ENCODE measurements around the gene EPN3. TPM values are rescaled to one million over a fixed set of nuclear protein-coding genes. Genes with fewer than 3 reads are reported as not detected.

The EPN3 gene
- total and polyA plus RNA-seq, 8 donors: 6.4 to 117 (median 45.1) TPM

GRCh38 chr17:50535407-50535806 is 2.9 kb downstream of the EPN3 start:
- H3K27ac ChIP-seq: peak overlapping the region; percentile 86 to 95 (median 91)
- H3K4me1 ChIP-seq: peaks cover 49 to 83% (median 78%) of the 10 kb centered on the region in 4 donors
- TF ChIP-seq POLR2AphosphoS5 (IDR thresholded peaks at IDR 0.05): no peak
- no peak for TF ChIP-seq POLR2A (IDR thresholded peaks at IDR 0.05)
- TF ChIP-seq, protein P1, sequence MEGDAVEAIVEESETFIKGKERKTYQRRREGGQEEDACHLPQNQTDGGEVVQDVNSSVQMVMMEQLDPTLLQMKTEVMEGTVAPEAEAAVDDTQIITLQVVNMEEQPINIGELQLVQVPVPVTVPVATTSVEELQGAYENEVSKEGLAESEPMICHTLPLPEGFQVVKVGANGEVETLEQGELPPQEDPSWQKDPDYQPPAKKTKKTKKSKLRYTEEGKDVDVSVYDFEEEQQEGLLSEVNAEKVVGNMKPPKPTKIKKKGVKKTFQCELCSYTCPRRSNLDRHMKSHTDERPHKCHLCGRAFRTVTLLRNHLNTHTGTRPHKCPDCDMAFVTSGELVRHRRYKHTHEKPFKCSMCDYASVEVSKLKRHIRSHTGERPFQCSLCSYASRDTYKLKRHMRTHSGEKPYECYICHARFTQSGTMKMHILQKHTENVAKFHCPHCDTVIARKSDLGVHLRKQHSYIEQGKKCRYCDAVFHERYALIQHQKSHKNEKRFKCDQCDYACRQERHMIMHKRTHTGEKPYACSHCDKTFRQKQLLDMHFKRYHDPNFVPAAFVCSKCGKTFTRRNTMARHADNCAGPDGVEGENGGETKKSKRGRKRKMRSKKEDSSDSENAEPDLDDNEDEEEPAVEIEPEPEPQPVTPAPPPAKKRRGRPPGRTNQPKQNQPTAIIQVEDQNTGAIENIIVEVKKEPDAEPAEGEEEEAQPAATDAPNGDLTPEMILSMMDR (IDR thresholded peaks at IDR 0.05): no peak
- no peak for TF ChIP-seq EP300 (IDR thresholded peaks at IDR 0.05)
- peaks cover 12 to 38% (median 32%) of the 10 kb centered on the region in 4 donors for H3K36me3 ChIP-seq
- intact Hi-C loops (cut with DNase I; ENCODE audit: low total_unique reads): loop anchor here (10.0 kb wide), 1 partner anchor 51 kb away; no protein-coding TSS in a partner anchor
- WGBS, 5 donors: 37 to 65% (median 52%) methylated on average over 7 of the region's 7 CpGs
- H3K4me3 ChIP-seq: peak overlapping the region; percentile 43 to 59 (median 53)
- DNase-seq: no peak
- no peaks in the 10 kb centered on the region for H3K9me3 ChIP-seq
- peaks cover 0 to 45% (median 24%) of the 10 kb centered on the region in 3 donors for H3K27me3 ChIP-seq

DNA sequence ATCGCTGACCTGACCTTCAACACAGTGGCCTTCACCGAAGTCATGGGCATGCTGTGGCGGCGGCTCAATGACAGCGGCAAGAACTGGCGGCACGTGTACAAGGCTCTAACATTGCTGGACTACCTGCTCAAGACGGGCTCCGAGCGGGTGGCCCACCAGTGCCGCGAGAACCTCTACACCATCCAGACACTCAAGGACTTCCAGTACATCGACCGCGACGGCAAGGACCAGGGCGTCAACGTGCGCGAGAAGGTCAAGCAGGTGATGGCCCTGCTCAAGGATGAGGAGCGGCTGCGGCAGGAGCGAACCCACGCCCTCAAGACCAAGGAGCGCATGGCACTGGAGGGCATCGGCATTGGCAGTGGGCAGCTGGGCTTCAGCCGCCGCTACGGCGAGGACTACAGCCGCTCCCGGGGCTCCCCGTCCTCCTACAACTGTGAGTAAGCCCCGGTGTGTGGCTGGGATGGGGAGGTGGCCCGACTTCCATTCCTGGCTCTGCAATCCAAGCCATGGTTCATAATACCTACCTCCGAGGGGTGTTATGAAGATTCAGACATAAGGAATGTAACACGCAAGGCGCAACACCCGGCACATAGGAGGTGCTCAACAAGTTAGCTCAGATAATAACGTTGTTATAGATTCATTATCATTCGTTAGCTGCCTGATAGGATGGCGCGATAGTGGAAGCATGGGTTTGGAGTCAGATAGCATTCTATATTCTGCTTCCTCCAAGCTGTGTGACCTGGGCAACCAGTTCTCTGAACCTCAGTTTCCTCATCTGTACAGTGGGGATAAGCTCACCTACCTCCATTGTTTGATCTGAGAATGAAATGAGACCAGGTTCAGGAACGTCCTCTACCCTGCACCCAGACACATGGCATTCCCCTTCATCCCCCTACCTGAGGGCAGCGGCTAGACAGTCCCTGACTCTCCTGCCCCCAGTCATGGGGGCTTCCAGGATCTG is 4.4 kb downstream of the EPN3 start:
- 75 to 86% (median 79%) methylated on average over 41 to 45 of the region's 45 CpGs for WGBS, 5 donors
- Histone ChIP-seq H3K36me3 (peaks cover 12 to 49% (median 32%) of the 10 kb centered on the region in 4 donors), H3K27me3 (peaks cover 0 to 29% (median 19%) of the 10 kb centered on the region in 3 donors), H3K27ac (peak overlapping the region in 4 of 5 donors; percentile 26 to 91 (median 76)), H3K4me1 (peaks cover 54 to 92% (median 88%) of the 10 kb centered on the region in 4 donors), H3K9me3 (no peaks in the 10 kb centered on the region), H3K4me3 (peak overlapping the region in 2 of 4 donors; percentile 22 to 58)
- TF ChIP-seq, protein P1 (IDR thresholded peaks at IDR 0.05): no peak
- DNase-seq: no peak
- intact Hi-C loops (cut with DNase I; ENCODE audit: low total_unique reads): loop anchor here (10.0 kb wide), 1 partner anchor 52 kb away; no protein-coding TSS in a partner anchor

GRCh38 chr17:50537721-50538548 is 5.4 kb downstream of the EPN3 start:
- no peak for DNase-seq
- peak overlapping the region in 2 of 4 donors; percentile 22 to 58 for H3K4me3 ChIP-seq
- peaks cover 0 to 20% (median 9%) of the 10 kb centered on the region in 3 donors for H3K27me3 ChIP-seq
- H3K4me1 ChIP-seq: peaks cover 52 to 92% (median 88%) of the 10 kb centered on the region in 4 donors
- H3K9me3 ChIP-seq: no peaks in the 10 kb centered on the region
- intact Hi-C loops (cut with DNase I; ENCODE audit: low total_unique reads): loop anchor here (10.0 kb wide), 1 partner anchor 53 kb away; no protein-coding TSS in a partner anchor
- TF ChIP-seq, protein P1 (IDR thresholded peaks at IDR 0.05): no peak
- TF ChIP-seq POLR2AphosphoS5 (IDR thresholded peaks at IDR 0.05): no peak
- TF ChIP-seq POLR2A (IDR thresholded peaks at IDR 0.05): no peak
- no peak for TF ChIP-seq EP300 (IDR thresholded peaks at IDR 0.05)
- WGBS, 5 donors: 74 to 78% (median 77%) methylated on average over 18 to 20 of the region's 20 CpGs
- peaks cover 12 to 49% (median 32%) of the 10 kb centered on the region in 4 donors for H3K36me3 ChIP-seq
- peak overlapping the region; percentile 17 to 91 (median 52) for H3K27ac ChIP-seq
